Measurements from ENCODE around the gene TXLNG.

DNA sequence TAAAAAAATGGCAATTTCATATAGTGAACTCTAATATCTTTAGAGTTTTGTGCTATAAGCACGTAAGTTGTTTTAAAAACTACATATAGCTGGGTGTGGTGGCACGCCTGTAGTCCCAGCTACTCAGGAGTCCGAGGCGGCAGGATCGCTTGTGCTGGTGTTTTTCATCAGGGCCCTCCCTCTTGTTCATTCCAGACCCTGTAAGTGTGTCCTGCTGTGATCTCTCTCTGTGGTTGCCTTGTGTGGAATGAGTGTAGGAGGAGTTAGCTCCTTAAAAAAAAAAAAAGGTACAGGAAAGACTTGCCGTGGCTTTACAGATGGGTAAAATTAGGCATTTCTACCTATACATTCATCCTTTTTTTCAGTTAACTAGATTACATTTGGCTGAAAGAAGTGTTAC, 48.5 kb downstream of the TXLNG start:
- TF ChIP-seq CTCF (IDR thresholded peaks at IDR 0.05) (no peak), EP300 (IDR thresholded peaks at IDR 0.05) (no peak), POLR2A (IDR thresholded peaks at IDR 0.05) (no peak)

Data from ovary (tissue), 3 donors.